AG04449 (cell line): ENCODE measurements around the gene CREB5.

Experiments
- CTCF ChIA-PET: fragments of 350-600 bp; formaldehyde crosslinking; extraction: SDS; loops from one replicate; lab custom pipeline; 2021; ENCODE audit warnings: antibody characterized with exemption; lab: Yijun Ruan, JAX
- POLR2A ChIA-PET: fragments of 400-600, 350-600 bp; formaldehyde crosslinking; extraction: SDS; loops from one replicate; lab custom pipeline; 2020; ENCODE audit warnings: antibody characterized with exemption, inconsistent platforms; lab: Yijun Ruan, JAX
- DNase-seq: peaks from one replicate; pipeline ENCODE4 v3.0.0-alpha.2; 2010; ENCODE audit warnings: low read depth, low spot score
- H3K4me3 ChIP-seq: 2 replicates; pipeline ENCODE4 v1.5.1; 2011; ENCODE audit warnings: low read depth, mild to moderate bottlenecking, control low read depth, low read length
- CTCF ChIP-seq: IDR thresholded peaks from one replicate; pipeline ENCODE4 v1.5.1; 2011; ENCODE audit warnings: mild to moderate bottlenecking, moderate library complexity, low read length, control low read depth, inconsistent platforms; ENCODE audit not compliant: insufficient read depth; ENCODE audit errors: missing control alignments

CREB5 gene

GRCh38 chr7:28747404-28747803 is 335.1 kb downstream of the CREB5 start:
- ChIA-PET CTCF (no interaction called here), POLR2A (no interaction called here)
- no peak for TF ChIP-seq CTCF
- no peak for DNase-seq
- H3K4me3 ChIP-seq: no peak overlapping the region

- ChIA-PET POLR2A (no interaction called here), CTCF (no interaction called here)
- TF ChIP-seq CTCF: no peak
- no peak for DNase-seq
- no peak overlapping the region for H3K4me3 ChIP-seq
These were observed 335.5 kb downstream of the CREB5 start for GRCh38 chr7:28747854-28748253.

GRCh38 chr7:28748346-28748745 is 336.0 kb downstream of the CREB5 start:
- no peak overlapping the region for H3K4me3 ChIP-seq
- TF ChIP-seq CTCF: no peak
- POLR2A ChIA-PET: no interaction called here
- no peak for DNase-seq
- CTCF ChIA-PET: no interaction called here

- H3K4me3 ChIP-seq: no peak overlapping the region
- POLR2A ChIA-PET: no interaction called here
- no peak for TF ChIP-seq CTCF
- CTCF ChIA-PET: no interaction called here
- no peak for DNase-seq
These were observed 336.7 kb downstream of the CREB5 start for GRCh38 chr7:28748933-28749584.

- DNase-seq: no peak
- CTCF ChIA-PET: interaction anchor here (1.4 kb wide), 1 partner anchor 21 kb away, joined by 4 read pairs; no protein-coding TSS in a partner anchor
- POLR2A ChIA-PET: no interaction called here
- no peak for TF ChIP-seq CTCF
- H3K4me3 ChIP-seq: no peak overlapping the region
These were observed 337.3 kb downstream of the CREB5 start for GRCh38 chr7:28749638-28750037.

- TF ChIP-seq CTCF: no peak
- ChIA-PET POLR2A (no interaction called here), CTCF (interaction anchor here (1.4 kb wide), 1 partner anchor 22 kb away, joined by 4 read pairs; no protein-coding TSS in a partner anchor)
- H3K4me3 ChIP-seq: no peak overlapping the region
- no peak for DNase-seq
These were observed 338.7 kb downstream of the CREB5 start for GRCh38 chr7:28750981-28751380.
